Muscle layer of duodenum (tissue), 2 donors: ENCODE results near the gene SYNC.
"Not testable (repeated sequence)": the region's sequence is repeated elsewhere in the genome, so short reads cannot be mapped to it uniquely, and the experiment has no call there.

Experiments
- H3K27ac ChIP-seq: one replicate; pipeline ENCODE4 v1.7.0; 2013; ENCODE audit warnings: mild to moderate bottlenecking, low read length
- H3K27me3 ChIP-seq: one replicate; pipeline ENCODE4 v1.7.0; 2013; ENCODE audit warnings: low read depth, mild to moderate bottlenecking, control low read depth, low read length
- H3K36me3 ChIP-seq, 2 donors: one replicate each; pipeline ENCODE4 v1.7.0; 2013; ENCODE audit warnings: low read length in 2 of 2, control low read depth in 1 of 2, mild to moderate bottlenecking in 1 of 2; ENCODE audit not compliant: insufficient read depth in 2 of 2, control insufficient read depth in 1 of 2
- H3K4me1 ChIP-seq, 2 donors: one replicate each; pipeline ENCODE4 v1.7.0; 2013; ENCODE audit warnings: low read length in 2 of 2, mild to moderate bottlenecking in 2 of 2, control low read depth in 1 of 2, moderate library complexity in 1 of 2; ENCODE audit not compliant: insufficient read depth in 2 of 2, control insufficient read depth in 1 of 2
- H3K4me3 ChIP-seq, 2 donors: one replicate each; pipeline ENCODE4 v1.7.0; 2013; ENCODE audit warnings: low read length in 2 of 2, low read depth in 1 of 2, mild to moderate bottlenecking in 1 of 2
- H3K9me3 ChIP-seq, 2 donors: one replicate each; pipeline ENCODE4 v1.7.0; 2013; ENCODE audit warnings: low read length in 2 of 2, control low read depth in 1 of 2, mild to moderate bottlenecking in 1 of 2; ENCODE audit not compliant: control insufficient read depth in 1 of 2
- donor health status: healthy.

The SYNC gene

GRCh38 chr1:32719681-32720275, 17.2 kb upstream of the SYNC start:
- H3K4me1 ChIP-seq: peaks cover 0 to 3% of the 10 kb centered on the region in 2 donors
- H3K27ac ChIP-seq: no peak overlapping the region
- H3K36me3 ChIP-seq: no peaks in the 10 kb centered on the region
- no peaks in the 10 kb centered on the region for H3K27me3 ChIP-seq
- H3K4me3 ChIP-seq: no peak overlapping the region
- no peaks in the 10 kb centered on the region for H3K9me3 ChIP-seq

GRCh38 chr1:32718527-32718926, 16.0 kb upstream of the SYNC start:
- no peak overlapping the region for H3K27ac ChIP-seq
- no peaks in the 10 kb centered on the region for H3K27me3 ChIP-seq
- no peaks in the 10 kb centered on the region for H3K36me3 ChIP-seq
- H3K4me1 ChIP-seq: no peaks in the 10 kb centered on the region
- H3K9me3 ChIP-seq: no peaks in the 10 kb centered on the region
- H3K4me3 ChIP-seq: no peak overlapping the region

- H3K27me3 ChIP-seq: no peaks in the 10 kb centered on the region
- no peaks in the 10 kb centered on the region for H3K36me3 ChIP-seq
- H3K4me1 ChIP-seq: no peaks in the 10 kb centered on the region
- H3K27ac ChIP-seq: no peak overlapping the region
- no peaks in the 10 kb centered on the region for H3K9me3 ChIP-seq
- no peak overlapping the region for H3K4me3 ChIP-seq
Measured at GRCh38 chr1:32718036-32718435, 15.5 kb upstream of the SYNC start.

DNA sequence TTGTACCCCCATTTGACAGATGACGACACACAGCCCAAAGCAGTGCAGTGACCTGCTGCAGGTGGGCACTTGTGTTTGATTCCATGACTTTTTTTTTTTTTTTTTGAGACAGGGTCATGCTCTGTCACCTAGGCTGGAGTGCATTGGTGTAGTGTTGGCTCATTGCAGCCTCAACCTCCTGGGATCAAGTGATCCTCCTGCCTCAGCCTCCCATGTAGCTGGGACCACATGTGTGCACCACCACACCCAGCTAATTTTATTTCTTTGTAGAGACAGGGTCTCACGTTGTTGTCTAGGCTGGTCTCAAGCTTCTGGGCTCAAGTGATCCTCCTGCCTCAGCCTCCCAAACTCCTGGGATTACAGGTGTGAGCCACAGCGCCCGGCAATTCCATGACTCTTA, 14.9 kb upstream of the SYNC start:
- no peak overlapping the region for H3K27ac ChIP-seq
- H3K4me3 ChIP-seq: no peak overlapping the region
- no peaks in the 10 kb centered on the region for H3K4me1 ChIP-seq
- H3K27me3 ChIP-seq: no peaks in the 10 kb centered on the region
- no peaks in the 10 kb centered on the region for H3K9me3 ChIP-seq
- no peaks in the 10 kb centered on the region for H3K36me3 ChIP-seq

GRCh38 chr1:32716312-32717148, 14.0 kb upstream of the SYNC start:
- peak overlapping the region; percentile 33 for H3K27ac ChIP-seq
- no peaks in the 10 kb centered on the region for H3K4me1 ChIP-seq
- no peaks in the 10 kb centered on the region for H3K36me3 ChIP-seq
- no peak overlapping the region for H3K4me3 ChIP-seq
- H3K27me3 ChIP-seq: no peaks in the 10 kb centered on the region
- H3K9me3 ChIP-seq: no peaks in the 10 kb centered on the region

GRCh38 chr1:32715901-32716311, 13.3 kb upstream of the SYNC start:
- H3K4me3 ChIP-seq: no peak overlapping the region
- no peaks in the 10 kb centered on the region for H3K9me3 ChIP-seq
- H3K27ac ChIP-seq: peak overlapping the region; percentile 33
- H3K4me1 ChIP-seq: no peaks in the 10 kb centered on the region
- H3K36me3 ChIP-seq: no peaks in the 10 kb centered on the region
- no peaks in the 10 kb centered on the region for H3K27me3 ChIP-seq

GRCh38 chr1:32714277-32714676, 11.7 kb upstream of the SYNC start:
- H3K36me3 ChIP-seq: no peaks in the 10 kb centered on the region
- H3K4me1 ChIP-seq: no peaks in the 10 kb centered on the region
- H3K27me3 ChIP-seq: no peaks in the 10 kb centered on the region
- H3K9me3 ChIP-seq: no peaks in the 10 kb centered on the region
- H3K4me3 ChIP-seq: no peak overlapping the region
- no peak overlapping the region for H3K27ac ChIP-seq

DNA sequence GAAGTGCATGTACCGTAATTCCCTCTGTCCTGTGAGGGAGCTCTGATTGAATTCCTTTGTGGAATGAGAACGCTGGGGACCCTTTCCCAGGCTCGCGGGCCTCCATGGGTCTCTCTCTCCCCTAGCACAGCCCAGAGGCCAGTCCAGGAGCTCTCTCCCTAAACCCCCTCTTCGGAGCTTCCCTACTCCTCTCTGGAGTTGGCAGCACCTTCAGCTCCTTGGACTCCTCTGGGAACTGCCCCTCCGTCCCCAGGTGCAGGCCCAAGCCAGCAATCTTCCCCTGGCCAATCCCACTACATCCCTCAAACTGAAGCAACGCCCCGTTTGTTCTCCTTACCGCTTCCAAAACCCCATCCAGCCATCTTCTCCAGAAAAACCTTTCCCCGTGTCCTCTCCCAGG, 10.5 kb upstream of the SYNC start:
- Histone ChIP-seq H3K9me3 (no peaks in the 10 kb centered on the region), H3K4me3 (no peak overlapping the region), H3K27ac (no peak overlapping the region), H3K36me3 (no peaks in the 10 kb centered on the region), H3K4me1 (no peaks in the 10 kb centered on the region), H3K27me3 (no peaks in the 10 kb centered on the region)

GRCh38 chr1:32711221-32711620, 8.7 kb upstream of the SYNC start:
- not testable (repeated sequence) for H3K4me1 ChIP-seq, H3K27ac ChIP-seq, H3K9me3 ChIP-seq, H3K36me3 ChIP-seq, H3K4me3 ChIP-seq, H3K27me3 ChIP-seq

GRCh38 chr1:32709476-32709875, 6.9 kb upstream of the SYNC start:
- Histone ChIP-seq H3K36me3 (no peaks in the 10 kb centered on the region), H3K27me3 (no peaks in the 10 kb centered on the region), H3K4me3 (no peak overlapping the region), H3K27ac (no peak overlapping the region), H3K9me3 (no peaks in the 10 kb centered on the region), H3K4me1 (no peaks in the 10 kb centered on the region)

- no peaks in the 10 kb centered on the region for H3K27me3 ChIP-seq
- no peaks in the 10 kb centered on the region for H3K9me3 ChIP-seq
Measured at GRCh38 chr1:32709075-32709474, 6.5 kb upstream of the SYNC start.

GRCh38 chr1:32706491-32706890, 3.9 kb upstream of the SYNC start:
- Histone ChIP-seq H3K9me3 (no peaks in the 10 kb centered on the region), H3K27ac (no peak overlapping the region), H3K4me3 (no peak overlapping the region), H3K36me3 (peaks cover 0 to 4% of the 10 kb centered on the region in 2 donors), H3K27me3 (no peaks in the 10 kb centered on the region), H3K4me1 (peaks cover 11 to 24% of the 10 kb centered on the region in 2 donors)

More at GRCh38 chr1:32709075-32709474, 6.5 kb upstream of the SYNC start:
- H3K4me1 ChIP-seq: peaks cover 0 to 2% of the 10 kb centered on the region in 2 donors
- H3K27ac ChIP-seq: no peak overlapping the region
- H3K4me3 ChIP-seq: no peak overlapping the region
- no peaks in the 10 kb centered on the region for H3K36me3 ChIP-seq
